ENCODE data around the gene ZNF616. TPM values are rescaled to one million over a fixed set of nuclear protein-coding genes. Genes with fewer than 3 reads are reported as not detected.

ZNF616 gene
- total and polyA plus RNA-seq, 2 donors (not counting 1 experiment from before 2014, with no cell fraction given) = 1.4 to 14.2 TPM

Small RNA genes lying within 50 kb of the gene (small RNA-seq; reads per million reads assigned to genes)
- not detected for gene RPL37P23 (ENCODE audit: insufficient read length, low read depth, low replicate concordance)

Other genes with a start within 250 kb of the ZNF616 start
- gene ZNF649, start 234.9 kb downstream of the ZNF616 start, total RNA-seq = 35.7 and 36.3 TPM in 2 replicates
- gene ZNF649, start 234.9 kb downstream of the ZNF616 start, polyA plus RNA-seq = 3.8 and 4.1 TPM in 2 replicates
- 7.0 and 11.2 TPM in 2 replicates for gene ZNF613, start 212.5 kb downstream of the ZNF616 start, total RNA-seq
- gene ZNF613, start 212.5 kb downstream of the ZNF616 start, polyA plus RNA-seq = 0.91 and 3.0 TPM in 2 replicates
- gene ZNF350, start 153.1 kb downstream of the ZNF616 start, total RNA-seq = 50.2 and 53.0 TPM in 2 replicates
- 6.0 and 13.9 TPM in 2 replicates for gene ZNF350, start 153.1 kb downstream of the ZNF616 start, polyA plus RNA-seq
- gene ZNF615, start 131.7 kb downstream of the ZNF616 start, total RNA-seq = 16.8 and 24.5 TPM in 2 replicates
- 5.0 and 6.2 TPM in 2 replicates for gene ZNF615, start 131.7 kb downstream of the ZNF616 start, polyA plus RNA-seq
- 12.3 and 14.3 TPM in 2 replicates for gene ZNF614, start 111.6 kb downstream of the ZNF616 start, total RNA-seq
- 3.5 and 6.5 TPM in 2 replicates for gene ZNF614, start 111.6 kb downstream of the ZNF616 start, polyA plus RNA-seq
- 25.0 and 28.7 TPM in 2 replicates for gene ZNF432, start 91.1 kb downstream of the ZNF616 start, total RNA-seq
- 5.1 and 9.6 TPM in 2 replicates for gene ZNF432, start 91.1 kb downstream of the ZNF616 start, polyA plus RNA-seq
- gene ZNF841, start 44.2 kb downstream of the ZNF616 start, total RNA-seq = 50.8 and 54.5 TPM in 2 replicates
- 7.4 and 13.4 TPM in 2 replicates for gene ZNF841, start 44.2 kb downstream of the ZNF616 start, polyA plus RNA-seq
- 42.0 and 46.4 TPM in 2 replicates for gene ZNF836, start 31.7 kb upstream of the ZNF616 start, total RNA-seq
- 8.1 and 9.1 TPM in 2 replicates for gene ZNF836, start 31.7 kb upstream of the ZNF616 start, polyA plus RNA-seq
- gene PPP2R1A, start 50.1 kb upstream of the ZNF616 start, total RNA-seq = 202 and 227 TPM in 2 replicates
- 77.8 and 108 TPM in 2 replicates for gene PPP2R1A, start 50.1 kb upstream of the ZNF616 start, polyA plus RNA-seq
- 41.1 and 48.3 TPM in 2 replicates for gene ZNF766, start 129.6 kb upstream of the ZNF616 start, total RNA-seq
- gene ZNF766, start 129.6 kb upstream of the ZNF616 start, polyA plus RNA-seq = 9.9 and 14.0 TPM in 2 replicates
- 21.8 and 24.8 TPM in 2 replicates for gene ZNF480, start 157.2 kb upstream of the ZNF616 start, total RNA-seq
- 6.7 and 10.0 TPM in 2 replicates for gene ZNF480, start 157.2 kb upstream of the ZNF616 start, polyA plus RNA-seq
- 3.7 and 3.8 TPM in 2 replicates for gene ZNF610, start 196.3 kb upstream of the ZNF616 start, total RNA-seq
- gene ZNF610, start 196.3 kb upstream of the ZNF616 start, polyA plus RNA-seq = 1.5 and 1.6 TPM in 2 replicates
- gene ZNF880, start 230.0 kb upstream of the ZNF616 start, total RNA-seq = 29.2 and 34.1 TPM in 2 replicates
- 35.7 and 40.3 TPM in 2 replicates for gene ZNF880, start 230.0 kb upstream of the ZNF616 start, polyA plus RNA-seq

Measured in B cell (primary cell).